Measurements from ENCODE around the gene CTNNAL1. TPM values are rescaled to one million over a fixed set of nuclear protein-coding genes. Genes with fewer than 3 reads are reported as not detected.

CTNNAL1 gene
- total and polyA plus RNA-seq, 9 of the 15 experiments (the other 6 are each of a cell fraction or from before 2014, with no cell fraction given) = 23.2 to 78.0 (median 46.7) TPM

DNA sequence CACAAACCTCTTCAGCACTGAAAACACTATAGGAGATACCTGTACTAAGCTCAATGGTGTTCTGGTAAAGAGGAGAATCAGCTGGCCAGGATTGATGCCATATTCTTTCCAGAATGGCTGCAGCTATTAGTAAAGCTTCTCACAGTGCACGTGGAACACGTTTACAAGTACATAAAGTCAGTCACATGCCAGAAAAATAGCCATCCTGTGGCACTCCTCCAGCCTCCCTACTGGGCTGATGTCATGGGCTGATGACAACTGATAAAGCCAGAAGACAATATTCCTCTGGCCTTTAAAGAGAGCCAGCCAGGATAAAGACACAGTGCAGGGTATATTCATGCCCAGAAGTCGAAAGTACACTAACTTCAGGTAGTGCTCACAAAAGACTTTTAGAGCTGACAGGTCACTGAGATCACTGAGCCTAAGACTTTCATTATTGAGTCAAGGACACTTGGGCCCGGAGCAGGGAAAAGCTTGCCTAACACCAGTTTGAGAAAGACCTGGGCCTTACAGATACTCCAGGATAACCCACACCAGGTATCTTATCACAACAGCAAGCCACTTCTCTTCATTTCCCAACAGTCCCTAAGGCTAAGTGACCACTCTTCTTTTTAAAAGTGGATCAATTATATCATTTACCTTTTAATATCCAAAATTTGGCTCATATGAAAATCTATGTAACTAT lies 49.7 kb downstream of the CTNNAL1 start (continued):
- TF ChIP-seq SIN3A (IDR thresholded peaks at IDR 0.05; ENCODE audit: borderline replicate concordance in 2 of 2, control insufficient read depth in 1 of 2, low read depth in 2 of 2, low read length in 2 of 2) (no peak), TRIM28 (IDR thresholded peaks at IDR 0.05) (no peak), DNMT1 (IDR thresholded peaks at IDR 0.05) (no peak), C11orf30 (IDR thresholded peaks at IDR 0.05; ENCODE audit: low read depth) (no peak), ESRRB (CRISPR knock-in tag; IDR thresholded peaks at IDR 0.05; ENCODE audit: borderline replicate concordance) (no peak), TCF7L2 (IDR thresholded peaks at IDR 0.05; ENCODE audit: low read depth, low read length) (no peak), NR4A1 (CRISPR knock-in tag; IDR thresholded peaks at IDR 0.05) (no peak), NR4A1 (tag; IDR thresholded peaks at IDR 0.05) (no peak), MTA3 (IDR thresholded peaks at IDR 0.05; ENCODE audit: borderline replicate concordance) (no peak), PHB2 (IDR thresholded peaks at IDR 0.05; ENCODE audit: low read depth) (no peak), ZNF197 (CRISPR knock-in tag; IDR thresholded peaks at IDR 0.05; ENCODE audit: low read depth) (no peak), TAL1 (IDR thresholded peaks at IDR 0.05) (peak; percentile 69; the same call in 1 of the 2 replicates), ATF7 (IDR thresholded peaks at IDR 0.05) (peak; percentile 94), GATAD2A (IDR thresholded peaks at IDR 0.05) (no peak), KAT2B (IDR thresholded peaks at IDR 0.05; ENCODE audit: low read depth, low read length) (no peak), HEY1 (CRISPR knock-in tag; IDR thresholded peaks at IDR 0.05; ENCODE audit: borderline replicate concordance) (no peak)
- TF ChIP-seq, protein P1, sequence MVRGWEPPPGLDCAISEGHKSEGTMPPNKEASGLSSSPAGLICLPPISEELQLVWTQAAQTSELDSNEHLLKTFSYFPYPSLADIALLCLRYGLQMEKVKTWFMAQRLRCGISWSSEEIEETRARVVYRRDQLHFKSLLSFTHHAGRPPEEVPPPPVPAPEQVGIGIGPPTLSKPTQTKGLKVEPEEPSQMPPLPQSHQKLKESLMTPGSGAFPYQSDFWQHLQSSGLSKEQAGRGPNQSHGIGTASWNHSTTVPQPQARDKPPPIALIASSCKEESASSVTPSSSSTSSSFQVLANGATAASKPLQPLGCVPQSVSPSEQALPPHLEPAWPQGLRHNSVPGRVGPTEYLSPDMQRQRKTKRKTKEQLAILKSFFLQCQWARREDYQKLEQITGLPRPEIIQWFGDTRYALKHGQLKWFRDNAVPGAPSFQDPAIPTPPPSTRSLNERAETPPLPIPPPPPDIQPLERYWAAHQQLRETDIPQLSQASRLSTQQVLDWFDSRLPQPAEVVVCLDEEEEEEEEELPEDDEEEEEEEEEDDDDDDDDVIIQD (CRISPR knock-in tag; IDR thresholded peaks at IDR 0.05) = no peak
- TF ChIP-seq, protein P2, sequence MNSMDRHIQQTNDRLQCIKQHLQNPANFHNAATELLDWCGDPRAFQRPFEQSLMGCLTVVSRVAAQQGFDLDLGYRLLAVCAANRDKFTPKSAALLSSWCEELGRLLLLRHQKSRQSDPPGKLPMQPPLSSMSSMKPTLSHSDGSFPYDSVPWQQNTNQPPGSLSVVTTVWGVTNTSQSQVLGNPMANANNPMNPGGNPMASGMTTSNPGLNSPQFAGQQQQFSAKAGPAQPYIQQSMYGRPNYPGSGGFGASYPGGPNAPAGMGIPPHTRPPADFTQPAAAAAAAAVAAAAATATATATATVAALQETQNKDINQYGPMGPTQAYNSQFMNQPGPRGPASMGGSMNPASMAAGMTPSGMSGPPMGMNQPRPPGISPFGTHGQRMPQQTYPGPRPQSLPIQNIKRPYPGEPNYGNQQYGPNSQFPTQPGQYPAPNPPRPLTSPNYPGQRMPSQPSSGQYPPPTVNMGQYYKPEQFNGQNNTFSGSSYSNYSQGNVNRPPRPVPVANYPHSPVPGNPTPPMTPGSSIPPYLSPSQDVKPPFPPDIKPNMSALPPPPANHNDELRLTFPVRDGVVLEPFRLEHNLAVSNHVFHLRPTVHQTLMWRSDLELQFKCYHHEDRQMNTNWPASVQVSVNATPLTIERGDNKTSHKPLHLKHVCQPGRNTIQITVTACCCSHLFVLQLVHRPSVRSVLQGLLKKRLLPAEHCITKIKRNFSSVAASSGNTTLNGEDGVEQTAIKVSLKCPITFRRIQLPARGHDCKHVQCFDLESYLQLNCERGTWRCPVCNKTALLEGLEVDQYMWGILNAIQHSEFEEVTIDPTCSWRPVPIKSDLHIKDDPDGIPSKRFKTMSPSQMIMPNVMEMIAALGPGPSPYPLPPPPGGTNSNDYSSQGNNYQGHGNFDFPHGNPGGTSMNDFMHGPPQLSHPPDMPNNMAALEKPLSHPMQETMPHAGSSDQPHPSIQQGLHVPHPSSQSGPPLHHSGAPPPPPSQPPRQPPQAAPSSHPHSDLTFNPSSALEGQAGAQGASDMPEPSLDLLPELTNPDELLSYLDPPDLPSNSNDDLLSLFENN (IDR thresholded peaks at IDR 0.05; ENCODE audit: low read depth in 2 of 2, low read length in 2 of 2) = no peak
- TF ChIP-seq, protein P3, sequence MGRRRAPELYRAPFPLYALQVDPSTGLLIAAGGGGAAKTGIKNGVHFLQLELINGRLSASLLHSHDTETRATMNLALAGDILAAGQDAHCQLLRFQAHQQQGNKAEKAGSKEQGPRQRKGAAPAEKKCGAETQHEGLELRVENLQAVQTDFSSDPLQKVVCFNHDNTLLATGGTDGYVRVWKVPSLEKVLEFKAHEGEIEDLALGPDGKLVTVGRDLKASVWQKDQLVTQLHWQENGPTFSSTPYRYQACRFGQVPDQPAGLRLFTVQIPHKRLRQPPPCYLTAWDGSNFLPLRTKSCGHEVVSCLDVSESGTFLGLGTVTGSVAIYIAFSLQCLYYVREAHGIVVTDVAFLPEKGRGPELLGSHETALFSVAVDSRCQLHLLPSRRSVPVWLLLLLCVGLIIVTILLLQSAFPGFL (CRISPR knock-in tag; IDR thresholded peaks at IDR 0.05) = no peak
